Fibroblast of lung (primary cell): ENCODE data around the gene LHFPL4. TPM values are rescaled to one million over a fixed set of nuclear protein-coding genes. Genes with fewer than 3 reads are reported as not detected.

ENCODE experiments used
- DNase-seq, 2 donors: peaks; one replicate each; pipeline versions ENCODE4 v3.0.0 to v3.0.0-alpha.2; 2010; ENCODE audit warnings: low read depth in 2 of 2
- H2AFZ ChIP-seq: 2 replicates; pipeline ENCODE4 v1.5.1; 2012; ENCODE audit warnings: low read length, control low read depth, inconsistent platforms
- H3K27ac ChIP-seq: 2 replicates; pipeline ENCODE4 v1.5.1; 2011; ENCODE audit warnings: low read length, control low read depth; ENCODE audit not compliant: insufficient read depth
- H3K27me3 ChIP-seq: 2 replicates; pipeline ENCODE4 v1.5.1; 2011; ENCODE audit warnings: mild to moderate bottlenecking, low read length; ENCODE audit not compliant: control insufficient read depth, insufficient read depth
- H3K36me3 ChIP-seq: 2 replicates; pipeline ENCODE4 v1.5.1; 2011; ENCODE audit warnings: low read length; ENCODE audit not compliant: control insufficient read depth, insufficient read depth
- H3K4me1 ChIP-seq: 2 replicates; pipeline ENCODE4 v1.5.1; 2011; ENCODE audit warnings: low read length; ENCODE audit not compliant: control insufficient read depth, insufficient read depth; ENCODE audit errors: extremely low read depth
- H3K4me2 ChIP-seq: 2 replicates; pipeline ENCODE4 v1.5.1; 2011; ENCODE audit warnings: low read length, control low read depth; ENCODE audit not compliant: insufficient read depth; ENCODE audit errors: extremely low read depth
- H3K4me3 ChIP-seq, 4 experiments: fragments of 200-600 bp in 1 of 4; sonication (generic) in 1 of 4; replicated peaks in 1 of 4; 2 replicates each; pipeline ENCODE4 v1.5.1; 2011 to 2016; ENCODE audit warnings: low read length in 4 of 4, low read depth in 3 of 4, mild to moderate bottlenecking in 3 of 4, control low read depth in 2 of 4, inconsistent platforms in 1 of 4, mixed read lengths in 1 of 4; ENCODE audit not compliant: insufficient read depth in 1 of 4; ENCODE audit errors: control extremely low read depth in 1 of 4
- H3K79me2 ChIP-seq: 2 replicates; pipeline ENCODE4 v1.5.1; 2012; ENCODE audit warnings: mild to moderate bottlenecking, low read length, inconsistent platforms; ENCODE audit not compliant: control insufficient read depth, insufficient read depth
- H3K9ac ChIP-seq: 2 replicates; pipeline ENCODE4 v1.5.1; 2011; ENCODE audit warnings: mild to moderate bottlenecking, low read length, control low read depth; ENCODE audit not compliant: insufficient read depth
- H3K9me3 ChIP-seq: 2 replicates; pipeline ENCODE4 v1.5.1; 2012; ENCODE audit warnings: low read depth, low read length; ENCODE audit not compliant: control insufficient read depth, insufficient read depth
- H4K20me1 ChIP-seq: 2 replicates; pipeline ENCODE4 v1.5.1; 2011; ENCODE audit warnings: low read length; ENCODE audit not compliant: control insufficient read depth, insufficient read depth; ENCODE audit errors: extremely low read depth
- CTCF ChIP-seq, 2 donors: IDR thresholded peaks in 1 of 2; conservative IDR thresholded peaks in 1 of 2; 1 replicate in 1 of 2; 2 replicates in 1 of 2; pipeline ENCODE4 v1.5.1; 2011 to 2012; ENCODE audit warnings: low read length in 2 of 2, control low read depth in 1 of 2, inconsistent platforms in 1 of 2, low read depth in 1 of 2, mild to moderate bottlenecking in 1 of 2
- EZH2 ChIP-seq: IDR thresholded peaks from 2 replicates; pipeline ENCODE4 v1.5.1; 2012; ENCODE audit warnings: low read length, control low read depth, mild to moderate bottlenecking; ENCODE audit errors: missing control alignments
- polyA plus RNA-seq, 2 donors: library from polyadenylated mRNA; depleted of rRNA in 1 of 2; stranded (reverse) in 1 of 2; unstranded in 1 of 2; fragments of >200 nt; gene quantifications; 2 replicates each; pipeline ENCODE4 v1.2.1, GENCODE V29; 2011 to 2012; ENCODE audit warnings: missing spikeins in 1 of 2
- total RNA-seq: library from RNA; depleted of rRNA; stranded (reverse); fragments of >200 nt; gene quantifications from 2 replicates; pipeline ENCODE4 v1.2.1, GENCODE V29; 2014

The LHFPL4 gene
- total and polyA plus RNA-seq, 2 donors (not counting 1 experiment from before 2014, with no cell fraction given) = 0.01 to 0.17 TPM

GRCh38 chr3:9549600-9549999 is 4.0 kb downstream of the LHFPL4 start:
- DNase-seq = no peak
- H3K27ac ChIP-seq = no peak overlapping the region
- no peaks in the 10 kb centered on the region for H3K79me2 ChIP-seq
- no peaks in the 10 kb centered on the region for H4K20me1 ChIP-seq
- no peak overlapping the region for H2AFZ ChIP-seq
- no peaks in the 10 kb centered on the region for H3K9me3 ChIP-seq
- no peaks in the 10 kb centered on the region for H3K36me3 ChIP-seq
- H3K4me2 ChIP-seq = no peak overlapping the region
- H3K4me1 ChIP-seq = no peaks in the 10 kb centered on the region
- no peak overlapping the region for H3K9ac ChIP-seq
- H3K27me3 ChIP-seq = no peaks in the 10 kb centered on the region
- no peak overlapping the region for H3K4me3 ChIP-seq
- TF ChIP-seq EZH2 (no peak), CTCF (conservative IDR thresholded peaks at IDR 0.05 in 1 of 2, IDR thresholded peaks at IDR 0.05 in 1 of 2; ENCODE audit: low read depth in 1 of 2, low read length in 2 of 2) (no peak)

GRCh38 chr3:9548991-9549390 is 4.6 kb downstream of the LHFPL4 start:
- H3K4me3 ChIP-seq = no peak overlapping the region
- H3K36me3 ChIP-seq = no peaks in the 10 kb centered on the region
- no peak overlapping the region for H3K4me2 ChIP-seq
- no peak overlapping the region for H3K27ac ChIP-seq
- H3K9ac ChIP-seq = no peak overlapping the region
- H3K79me2 ChIP-seq = no peaks in the 10 kb centered on the region
- no peaks in the 10 kb centered on the region for H3K27me3 ChIP-seq
- DNase-seq = no peak
- no peaks in the 10 kb centered on the region for H3K4me1 ChIP-seq
- H2AFZ ChIP-seq = no peak overlapping the region
- H3K9me3 ChIP-seq = no peaks in the 10 kb centered on the region
- TF ChIP-seq EZH2 = no peak
- no peak for TF ChIP-seq CTCF (conservative IDR thresholded peaks at IDR 0.05 in 1 of 2, IDR thresholded peaks at IDR 0.05 in 1 of 2; ENCODE audit: low read depth in 1 of 2, low read length in 2 of 2)
- H4K20me1 ChIP-seq = no peaks in the 10 kb centered on the region

GRCh38 chr3:9542182-9542581 is 11.4 kb downstream of the LHFPL4 start:
- H3K4me1 ChIP-seq = no peaks in the 10 kb centered on the region
- H3K9ac ChIP-seq = no peak overlapping the region
- H3K4me2 ChIP-seq = no peak overlapping the region
- H3K79me2 ChIP-seq = no peaks in the 10 kb centered on the region
- H3K27ac ChIP-seq = no peak overlapping the region
- no peak overlapping the region for H2AFZ ChIP-seq
- no peaks in the 10 kb centered on the region for H3K9me3 ChIP-seq
- H3K4me3 ChIP-seq = no peak overlapping the region
- no peaks in the 10 kb centered on the region for H4K20me1 ChIP-seq
- H3K27me3 ChIP-seq = no peaks in the 10 kb centered on the region
- no peak for DNase-seq
- TF ChIP-seq EZH2 = no peak
- TF ChIP-seq CTCF (conservative IDR thresholded peaks at IDR 0.05 in 1 of 2, IDR thresholded peaks at IDR 0.05 in 1 of 2; ENCODE audit: low read depth in 1 of 2, low read length in 2 of 2) = no peak
- H3K36me3 ChIP-seq = no peaks in the 10 kb centered on the region
